DND-41 (cell line): ENCODE measurements around the gene NAT8L.

Experiments used
- ATAC-seq: fragments of 200-7000 bp; cut with Tn5 transposase; 3 replicates; pipeline ENCODE4 v1.9.1; 2021; ENCODE audit warnings: low read depth; ENCODE audit not compliant: insufficient read depth
- DNase-seq: peaks from one replicate; pipeline ENCODE4 v3.0.0-alpha.2; 2020
- H2AFZ ChIP-seq: 2 replicates; pipeline ENCODE4 v1.6.0; 2012; ENCODE audit warnings: low read depth, low read length
- H3K27ac ChIP-seq: 2 replicates; pipeline ENCODE4 v1.5.1; 2012; ENCODE audit warnings: low read length, inconsistent platforms
- H3K27me3 ChIP-seq: fragments of 200-600 bp; sonication (generic); 2 replicates; pipeline ENCODE4 v1.6.0; 2012; ENCODE audit warnings: low read length, mild to moderate bottlenecking, inconsistent platforms; ENCODE audit not compliant: insufficient read depth, poor library complexity
- H3K36me3 ChIP-seq: 2 replicates; pipeline ENCODE4 v1.5.1; 2012; ENCODE audit warnings: low read length, inconsistent platforms; ENCODE audit not compliant: insufficient read depth
- H3K4me1 ChIP-seq: 2 replicates; pipeline ENCODE4 v1.5.1; 2012; ENCODE audit warnings: mild to moderate bottlenecking, low read length; ENCODE audit not compliant: insufficient read depth
- H3K4me2 ChIP-seq: 2 replicates; pipeline ENCODE4 v1.6.0; 2012; ENCODE audit warnings: mild to moderate bottlenecking, moderate library complexity, low read length, inconsistent platforms; ENCODE audit not compliant: insufficient read depth
- H3K4me3 ChIP-seq, 2 experiments: fragments of 200-600 bp in 1 of 2; shearing (Covaris generic) in 1 of 2; 2 replicates each; pipeline ENCODE4 v1.5.1; 2012 to 2016; ENCODE audit warnings: inconsistent platforms in 2 of 2, low read length in 2 of 2, mild to moderate bottlenecking in 2 of 2, low read depth in 1 of 2, moderate library complexity in 1 of 2
- H3K79me2 ChIP-seq: 2 replicates; pipeline ENCODE4 v1.6.0; 2012; ENCODE audit warnings: low read length, inconsistent platforms; ENCODE audit not compliant: insufficient read depth
- H3K9ac ChIP-seq: 2 replicates; pipeline ENCODE4 v1.6.0; 2012; ENCODE audit warnings: low read depth, mild to moderate bottlenecking, inconsistent platforms, low read length, moderate library complexity
- H3K9me3 ChIP-seq: 2 replicates; pipeline ENCODE4 v1.5.1; 2012; ENCODE audit warnings: low read length, moderate library complexity, mild to moderate bottlenecking, inconsistent platforms; ENCODE audit not compliant: insufficient read depth, severe bottlenecking
- H4K20me1 ChIP-seq: 2 replicates; pipeline ENCODE4 v1.6.0; 2012; ENCODE audit warnings: low read length; ENCODE audit not compliant: insufficient read depth
- EZH2 ChIP-seq: IDR thresholded peaks from 3 replicates; pipeline ENCODE4 v1.6.1; 2012; ENCODE audit warnings: borderline replicate concordance, low read depth, mild to moderate bottlenecking, moderate library complexity, low read length, inconsistent platforms; ENCODE audit not compliant: severe bottlenecking
- TF ChIP-seq, protein P1 (sequence below): IDR thresholded peaks from 2 replicates; pipeline ENCODE4 v1.5.1; 2012; ENCODE audit warnings: borderline replicate concordance, low read length, moderate library complexity, mild to moderate bottlenecking; ENCODE audit not compliant: poor library complexity, severe bottlenecking; ENCODE audit errors: extremely low read depth

The NAT8L gene

DNA sequence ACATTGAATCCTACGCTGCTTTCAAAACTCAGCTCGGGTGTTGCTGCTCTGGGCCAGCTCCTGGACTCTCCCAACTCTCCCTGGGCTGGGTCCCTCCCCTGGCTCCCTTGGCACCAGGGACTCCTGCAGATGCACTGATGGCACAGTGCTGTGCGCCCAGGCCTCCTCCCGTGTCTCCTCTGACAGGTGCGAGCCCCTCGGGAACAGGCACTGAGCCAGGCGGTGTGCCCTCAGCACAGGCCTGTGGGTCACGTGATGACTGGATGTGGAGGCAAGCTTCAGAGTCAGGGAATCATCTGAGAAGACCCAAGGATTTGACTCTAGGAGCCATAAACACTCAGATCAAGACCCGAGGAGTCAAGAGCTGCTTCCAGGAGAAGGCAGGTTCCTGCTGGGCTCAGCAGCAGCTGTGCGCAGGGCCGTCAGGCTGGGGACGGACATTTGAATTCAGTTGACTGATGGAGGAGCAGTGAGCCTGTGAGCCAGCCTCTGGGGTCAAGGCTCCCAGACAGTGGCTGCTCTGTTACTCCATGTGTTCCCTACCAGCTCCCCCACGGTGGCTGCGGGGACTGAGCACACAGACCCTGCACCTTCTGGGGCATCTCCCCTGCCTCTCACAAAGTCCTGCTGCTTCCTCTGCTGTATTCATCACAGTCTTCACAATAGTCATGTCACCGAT is 33.0 kb downstream of the NAT8L start:
- no peaks in the 10 kb centered on the region for H3K79me2 ChIP-seq
- no peak overlapping the region for H2AFZ ChIP-seq
- H3K4me2 ChIP-seq, result no peak overlapping the region
- no peaks in the 10 kb centered on the region for H3K36me3 ChIP-seq
- no peak overlapping the region for H3K27ac ChIP-seq
- no peak for ATAC-seq
- no peaks in the 10 kb centered on the region for H4K20me1 ChIP-seq
- H3K9ac ChIP-seq, result no peak overlapping the region
- DNase-seq, result no peak
- H3K27me3 ChIP-seq, result peaks cover 4% of the 10 kb centered on the region
- peaks cover 19% of the 10 kb centered on the region for H3K9me3 ChIP-seq
- H3K4me1 ChIP-seq, result no peaks in the 10 kb centered on the region
- H3K4me3 ChIP-seq, result no peak overlapping the region
- TF ChIP-seq, protein P1, sequence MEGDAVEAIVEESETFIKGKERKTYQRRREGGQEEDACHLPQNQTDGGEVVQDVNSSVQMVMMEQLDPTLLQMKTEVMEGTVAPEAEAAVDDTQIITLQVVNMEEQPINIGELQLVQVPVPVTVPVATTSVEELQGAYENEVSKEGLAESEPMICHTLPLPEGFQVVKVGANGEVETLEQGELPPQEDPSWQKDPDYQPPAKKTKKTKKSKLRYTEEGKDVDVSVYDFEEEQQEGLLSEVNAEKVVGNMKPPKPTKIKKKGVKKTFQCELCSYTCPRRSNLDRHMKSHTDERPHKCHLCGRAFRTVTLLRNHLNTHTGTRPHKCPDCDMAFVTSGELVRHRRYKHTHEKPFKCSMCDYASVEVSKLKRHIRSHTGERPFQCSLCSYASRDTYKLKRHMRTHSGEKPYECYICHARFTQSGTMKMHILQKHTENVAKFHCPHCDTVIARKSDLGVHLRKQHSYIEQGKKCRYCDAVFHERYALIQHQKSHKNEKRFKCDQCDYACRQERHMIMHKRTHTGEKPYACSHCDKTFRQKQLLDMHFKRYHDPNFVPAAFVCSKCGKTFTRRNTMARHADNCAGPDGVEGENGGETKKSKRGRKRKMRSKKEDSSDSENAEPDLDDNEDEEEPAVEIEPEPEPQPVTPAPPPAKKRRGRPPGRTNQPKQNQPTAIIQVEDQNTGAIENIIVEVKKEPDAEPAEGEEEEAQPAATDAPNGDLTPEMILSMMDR, result no peak
- no peak for TF ChIP-seq EZH2

DNA sequence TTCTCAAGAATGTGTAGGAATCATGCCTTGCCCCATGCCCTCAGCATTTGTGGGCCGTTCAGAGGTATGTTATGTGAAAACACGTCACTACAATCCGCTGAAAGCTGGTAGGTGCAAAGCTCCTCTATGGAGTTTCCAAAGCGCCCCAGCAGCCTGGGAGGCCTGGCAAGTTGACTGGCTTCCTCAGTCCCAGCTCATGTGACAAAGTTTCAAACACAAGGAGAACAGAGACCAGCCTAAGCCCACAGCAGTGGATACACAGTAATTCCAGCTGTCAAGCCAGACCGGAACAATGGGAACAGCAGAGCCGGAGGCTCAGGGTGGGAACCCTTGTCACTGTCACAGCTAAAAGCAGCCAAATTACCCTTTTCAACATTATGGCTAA is 33.5 kb downstream of the NAT8L start:
- Histone ChIP-seq H4K20me1 (no peaks in the 10 kb centered on the region), H3K27ac (no peak overlapping the region), H3K9ac (no peak overlapping the region), H3K9me3 (peaks cover 19% of the 10 kb centered on the region), H3K27me3 (peaks cover 4% of the 10 kb centered on the region), H3K36me3 (no peaks in the 10 kb centered on the region), H3K79me2 (no peaks in the 10 kb centered on the region), H3K4me2 (no peak overlapping the region), H2AFZ (no peak overlapping the region), H3K4me3 (no peak overlapping the region), H3K4me1 (no peaks in the 10 kb centered on the region)
- ATAC-seq (no peak), DNase-seq (no peak)
- TF ChIP-seq, protein P1, result no peak
- no peak for TF ChIP-seq EZH2

DNA sequence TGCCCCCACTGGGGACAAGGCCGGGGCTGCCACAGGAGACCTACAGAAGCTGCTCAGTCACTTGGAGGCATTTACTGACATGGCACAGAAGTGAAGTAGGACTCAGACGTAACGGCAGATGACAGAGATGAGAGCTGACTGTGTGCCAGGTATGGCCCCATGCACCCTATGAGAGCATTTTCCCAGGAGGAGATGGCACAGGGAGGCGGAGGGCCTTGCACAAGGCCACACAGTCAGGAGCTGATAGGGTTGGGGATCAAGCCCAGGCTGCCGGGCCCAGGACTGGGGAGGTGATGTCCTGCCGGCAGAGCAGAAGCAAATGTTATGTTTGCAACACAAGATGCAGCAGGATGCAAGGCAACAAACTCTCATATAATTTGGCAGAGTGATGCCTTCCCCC is 34.1 kb downstream of the NAT8L start:
- H2AFZ ChIP-seq, result no peak overlapping the region
- no peaks in the 10 kb centered on the region for H3K36me3 ChIP-seq
- ATAC-seq (no peak), DNase-seq (no peak)
- H3K27ac ChIP-seq, result no peak overlapping the region
- TF ChIP-seq, protein P1, result no peak
- no peak for TF ChIP-seq EZH2
- peaks cover 4% of the 10 kb centered on the region for H3K27me3 ChIP-seq
- no peak overlapping the region for H3K4me3 ChIP-seq
- no peak overlapping the region for H3K9ac ChIP-seq
- H3K9me3 ChIP-seq, result peaks cover 19% of the 10 kb centered on the region
- no peaks in the 10 kb centered on the region for H3K4me1 ChIP-seq
- H3K4me2 ChIP-seq, result no peak overlapping the region
- H3K79me2 ChIP-seq, result no peaks in the 10 kb centered on the region
- H4K20me1 ChIP-seq, result no peaks in the 10 kb centered on the region
